ENCODE measurements around the gene KANSL1.

The KANSL1 gene

DNA sequence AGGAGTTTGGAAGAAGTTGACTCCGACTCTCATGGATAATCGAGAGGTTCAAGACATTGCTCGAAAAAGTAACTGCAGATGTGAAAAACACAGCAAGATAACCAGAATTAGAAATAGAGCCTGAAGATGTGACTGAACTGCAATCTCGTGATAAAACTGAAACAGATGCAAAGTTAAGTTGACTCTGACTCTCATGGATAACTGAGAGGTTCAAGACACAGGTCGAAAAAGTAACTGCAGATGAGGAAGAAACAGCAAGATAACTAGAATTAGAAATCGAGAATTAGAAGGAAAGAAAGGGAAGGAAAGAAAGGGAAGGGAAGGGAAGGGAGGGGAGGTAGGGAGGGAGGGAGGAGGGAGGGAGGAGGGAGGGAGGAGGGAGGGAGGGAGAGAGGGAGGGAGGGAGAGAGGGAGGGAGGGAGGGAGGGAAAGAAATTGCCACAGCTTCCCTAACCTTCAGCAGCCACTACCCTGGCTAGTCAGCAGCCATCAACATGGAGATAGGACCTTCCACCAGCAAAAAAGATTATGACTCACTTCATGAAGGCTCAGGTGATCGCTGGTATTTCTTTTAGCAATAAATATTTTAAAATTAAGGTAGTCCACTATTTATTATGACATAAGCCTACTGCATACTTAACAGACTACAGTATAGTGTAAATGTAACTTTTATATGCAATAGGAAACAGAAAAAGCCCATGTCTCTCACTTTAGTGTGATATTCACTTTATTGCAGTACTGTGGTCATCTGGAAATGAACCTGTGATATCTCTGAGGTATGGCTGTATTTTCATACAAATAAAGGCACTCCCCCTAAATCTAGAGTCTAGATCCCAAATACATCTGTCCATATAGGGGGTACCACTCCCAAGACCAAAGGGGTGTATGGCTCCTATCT, 68.3 kb downstream of the KANSL1 start:
- in situ Hi-C loops (cut with MboI; ENCODE audit: low pct_unique_long_range_greater_than_20kb, low sequenced_read_pairs, unreplicated experiment) = no loop called here
- no peak for DNase-seq (ENCODE audit: low spot score)
- TF ChIP-seq, protein P1, sequence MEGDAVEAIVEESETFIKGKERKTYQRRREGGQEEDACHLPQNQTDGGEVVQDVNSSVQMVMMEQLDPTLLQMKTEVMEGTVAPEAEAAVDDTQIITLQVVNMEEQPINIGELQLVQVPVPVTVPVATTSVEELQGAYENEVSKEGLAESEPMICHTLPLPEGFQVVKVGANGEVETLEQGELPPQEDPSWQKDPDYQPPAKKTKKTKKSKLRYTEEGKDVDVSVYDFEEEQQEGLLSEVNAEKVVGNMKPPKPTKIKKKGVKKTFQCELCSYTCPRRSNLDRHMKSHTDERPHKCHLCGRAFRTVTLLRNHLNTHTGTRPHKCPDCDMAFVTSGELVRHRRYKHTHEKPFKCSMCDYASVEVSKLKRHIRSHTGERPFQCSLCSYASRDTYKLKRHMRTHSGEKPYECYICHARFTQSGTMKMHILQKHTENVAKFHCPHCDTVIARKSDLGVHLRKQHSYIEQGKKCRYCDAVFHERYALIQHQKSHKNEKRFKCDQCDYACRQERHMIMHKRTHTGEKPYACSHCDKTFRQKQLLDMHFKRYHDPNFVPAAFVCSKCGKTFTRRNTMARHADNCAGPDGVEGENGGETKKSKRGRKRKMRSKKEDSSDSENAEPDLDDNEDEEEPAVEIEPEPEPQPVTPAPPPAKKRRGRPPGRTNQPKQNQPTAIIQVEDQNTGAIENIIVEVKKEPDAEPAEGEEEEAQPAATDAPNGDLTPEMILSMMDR (IDR thresholded peaks at IDR 0.05; ENCODE audit: extremely low read depth, insufficient read depth, missing control alignments) = no peak

GRCh38 chr17:46123607-46124006, 69.6 kb downstream of the KANSL1 start:
- DNase-seq (ENCODE audit: low spot score) = no peak
- in situ Hi-C loops (cut with MboI; ENCODE audit: low pct_unique_long_range_greater_than_20kb, low sequenced_read_pairs, unreplicated experiment) = no loop called here
- TF ChIP-seq, protein P1 (IDR thresholded peaks at IDR 0.05; ENCODE audit: extremely low read depth, insufficient read depth, missing control alignments) = no peak

DNA sequence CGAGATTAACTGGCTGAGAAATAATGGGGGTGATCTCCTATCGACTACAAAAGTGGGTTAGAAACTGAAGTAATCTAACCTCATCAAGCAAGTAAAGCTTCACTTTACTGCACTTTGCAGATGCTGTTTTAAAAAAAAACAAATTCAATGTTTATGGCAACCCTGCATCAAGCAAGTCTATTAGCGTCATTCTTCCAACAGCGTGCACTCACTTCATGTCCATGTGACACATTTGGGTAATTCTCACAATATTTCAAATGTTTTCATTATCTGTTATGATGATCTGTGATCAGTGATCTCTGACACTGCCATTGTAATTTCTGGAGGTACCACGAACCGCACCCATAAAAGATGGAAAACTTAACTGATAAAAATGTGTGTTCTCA, 70.8 kb downstream of the KANSL1 start:
- TF ChIP-seq, protein P1 (IDR thresholded peaks at IDR 0.05; ENCODE audit: extremely low read depth, insufficient read depth, missing control alignments) = no peak
- in situ Hi-C loops (cut with MboI; ENCODE audit: low pct_unique_long_range_greater_than_20kb, low sequenced_read_pairs, unreplicated experiment) = no loop called here

GRCh38 chr17:46121841-46122485, 71.3 kb downstream of the KANSL1 start:
- in situ Hi-C loops (cut with MboI; ENCODE audit: low pct_unique_long_range_greater_than_20kb, low sequenced_read_pairs, unreplicated experiment) = no loop called here
- peak; percentile 69 for DNase-seq (ENCODE audit: low spot score)
- TF ChIP-seq, protein P1 (IDR thresholded peaks at IDR 0.05; ENCODE audit: extremely low read depth, insufficient read depth, missing control alignments) = no peak

More for the DNA sequence above, 70.8 kb downstream of the KANSL1 start:
- no peak for DNase-seq (ENCODE audit: low spot score)

GRCh38 chr17:46121165-46121764, 72.0 kb downstream of the KANSL1 start:
- TF ChIP-seq, protein P1 (IDR thresholded peaks at IDR 0.05; ENCODE audit: extremely low read depth, insufficient read depth, missing control alignments) = no peak
- peak; percentile 66 for DNase-seq (ENCODE audit: low spot score)
- in situ Hi-C loops (cut with MboI; ENCODE audit: low pct_unique_long_range_greater_than_20kb, low sequenced_read_pairs, unreplicated experiment) = no loop called here

DNA sequence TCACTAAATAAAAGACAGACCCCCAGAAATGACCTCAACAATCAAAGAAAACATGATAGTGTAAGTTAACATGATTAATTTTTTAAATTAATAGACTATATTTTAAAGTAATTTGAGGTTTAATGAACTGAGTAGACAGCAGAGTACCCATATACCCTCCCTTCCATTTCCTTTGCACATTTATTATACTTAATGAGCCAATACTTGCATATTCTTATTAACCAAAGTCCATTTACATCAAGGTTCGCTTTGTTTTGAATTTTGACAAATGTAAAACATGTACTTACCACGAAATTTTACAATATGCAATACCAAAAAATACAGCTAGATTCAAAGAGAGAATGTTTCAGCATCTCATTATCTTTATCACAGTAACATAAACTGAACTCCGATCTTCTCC, 72.7 kb downstream of the KANSL1 start:
- in situ Hi-C loops (cut with MboI; ENCODE audit: low pct_unique_long_range_greater_than_20kb, low sequenced_read_pairs, unreplicated experiment) = no loop called here
- TF ChIP-seq, protein P1 (IDR thresholded peaks at IDR 0.05; ENCODE audit: extremely low read depth, insufficient read depth, missing control alignments) = no peak
- no peak for DNase-seq (ENCODE audit: low spot score)
